Measurements from ENCODE around the gene GRID1.

GRID1 gene

GRCh38 chr10:86325158-86325557 is 41.4 kb downstream of the GRID1 start:
- peaks cover 19% of the 10 kb centered on the region for H3K27me3 Mint-ChIP-seq
- H3K4me1 Mint-ChIP-seq (ENCODE audit: low read depth), result no peaks in the 10 kb centered on the region
- intact Hi-C loops (cut with micrococcal nuclease), result no loop called here
- no peak overlapping the region for H3K27ac Mint-ChIP-seq
- no peak overlapping the region for H3K4me3 Mint-ChIP-seq
- H3K9me3 Mint-ChIP-seq, result no peaks in the 10 kb centered on the region
- H3K36me3 Mint-ChIP-seq (ENCODE audit: low read depth), result no peaks in the 10 kb centered on the region

GRCh38 chr10:86321568-86321967 is 45.0 kb downstream of the GRID1 start:
- no peaks in the 10 kb centered on the region for H3K4me1 Mint-ChIP-seq (ENCODE audit: low read depth)
- H3K36me3 Mint-ChIP-seq (ENCODE audit: low read depth), result no peaks in the 10 kb centered on the region
- intact Hi-C loops (cut with micrococcal nuclease), result no loop called here
- no peak overlapping the region for H3K27ac Mint-ChIP-seq
- H3K27me3 Mint-ChIP-seq, result peaks cover 17% of the 10 kb centered on the region
- no peak overlapping the region for H3K4me3 Mint-ChIP-seq
- no peaks in the 10 kb centered on the region for H3K9me3 Mint-ChIP-seq

GRCh38 chr10:86319676-86320075 is 46.9 kb downstream of the GRID1 start:
- H3K27ac Mint-ChIP-seq, result no peak overlapping the region
- no peak overlapping the region for H3K4me3 Mint-ChIP-seq

GRCh38 chr10:86317949-86318725 is 48.5 kb downstream of the GRID1 start:
- Mint-ChIP-seq H3K27ac (no peak overlapping the region), H3K27me3 (peaks cover 11% of the 10 kb centered on the region), H3K9me3 (no peaks in the 10 kb centered on the region), H3K4me3 (no peak overlapping the region), H3K36me3 (ENCODE audit: low read depth) (no peaks in the 10 kb centered on the region), H3K4me1 (ENCODE audit: low read depth) (no peaks in the 10 kb centered on the region)
- intact Hi-C loops (cut with micrococcal nuclease), result no loop called here

More at GRCh38 chr10:86319676-86320075, 46.9 kb downstream of the GRID1 start:
- H3K4me1 Mint-ChIP-seq (ENCODE audit: low read depth), result no peaks in the 10 kb centered on the region
- H3K36me3 Mint-ChIP-seq (ENCODE audit: low read depth), result no peaks in the 10 kb centered on the region
- H3K9me3 Mint-ChIP-seq, result no peaks in the 10 kb centered on the region
- intact Hi-C loops (cut with micrococcal nuclease), result no loop called here
- H3K27me3 Mint-ChIP-seq, result peaks cover 13% of the 10 kb centered on the region

GRCh38 chr10:86316990-86317389 is 49.6 kb downstream of the GRID1 start:
- no peaks in the 10 kb centered on the region for H3K9me3 Mint-ChIP-seq
- no peak overlapping the region for H3K27ac Mint-ChIP-seq
- no peaks in the 10 kb centered on the region for H3K36me3 Mint-ChIP-seq (ENCODE audit: low read depth)
- intact Hi-C loops (cut with micrococcal nuclease), result no loop called here
- H3K4me1 Mint-ChIP-seq (ENCODE audit: low read depth), result no peaks in the 10 kb centered on the region
- H3K4me3 Mint-ChIP-seq, result no peak overlapping the region
- peaks cover 14% of the 10 kb centered on the region for H3K27me3 Mint-ChIP-seq

- peaks cover 11% of the 10 kb centered on the region for H3K27me3 Mint-ChIP-seq
These were observed 50.2 kb downstream of the GRID1 start for GRCh38 chr10:86316274-86316835.

GRCh38 chr10:86315549-86315942 is 51.0 kb downstream of the GRID1 start:
- intact Hi-C loops (cut with micrococcal nuclease), result no loop called here
- Mint-ChIP-seq H3K4me1 (ENCODE audit: low read depth) (no peaks in the 10 kb centered on the region), H3K27me3 (peaks cover 11% of the 10 kb centered on the region), H3K36me3 (ENCODE audit: low read depth) (no peaks in the 10 kb centered on the region), H3K4me3 (no peak overlapping the region), H3K27ac (no peak overlapping the region), H3K9me3 (no peaks in the 10 kb centered on the region)

More at GRCh38 chr10:86316274-86316835, 50.2 kb downstream of the GRID1 start:
- no peak overlapping the region for H3K4me3 Mint-ChIP-seq
- no peaks in the 10 kb centered on the region for H3K9me3 Mint-ChIP-seq
- intact Hi-C loops (cut with micrococcal nuclease), result no loop called here
- H3K27ac Mint-ChIP-seq, result no peak overlapping the region
- H3K4me1 Mint-ChIP-seq (ENCODE audit: low read depth), result no peaks in the 10 kb centered on the region
- no peaks in the 10 kb centered on the region for H3K36me3 Mint-ChIP-seq (ENCODE audit: low read depth)

- no peaks in the 10 kb centered on the region for H3K36me3 Mint-ChIP-seq (ENCODE audit: low read depth)
- intact Hi-C loops (cut with micrococcal nuclease), result no loop called here
- no peaks in the 10 kb centered on the region for H3K4me1 Mint-ChIP-seq (ENCODE audit: low read depth)
- no peaks in the 10 kb centered on the region for H3K9me3 Mint-ChIP-seq
- H3K27ac Mint-ChIP-seq, result no peak overlapping the region
- no peak overlapping the region for H3K4me3 Mint-ChIP-seq
- peaks cover 11% of the 10 kb centered on the region for H3K27me3 Mint-ChIP-seq
These were observed 51.7 kb downstream of the GRID1 start for GRCh38 chr10:86314616-86315548.

GRCh38 chr10:86313621-86314041 is 53.0 kb downstream of the GRID1 start:
- H3K36me3 Mint-ChIP-seq (ENCODE audit: low read depth), result no peaks in the 10 kb centered on the region
- H3K9me3 Mint-ChIP-seq, result no peaks in the 10 kb centered on the region
- intact Hi-C loops (cut with micrococcal nuclease), result no loop called here
- H3K27me3 Mint-ChIP-seq, result peaks cover 13% of the 10 kb centered on the region
- no peak overlapping the region for H3K27ac Mint-ChIP-seq
- H3K4me1 Mint-ChIP-seq (ENCODE audit: low read depth), result no peaks in the 10 kb centered on the region
- H3K4me3 Mint-ChIP-seq, result no peak overlapping the region

- Mint-ChIP-seq H3K4me3 (no peak overlapping the region), H3K9me3 (no peaks in the 10 kb centered on the region), H3K36me3 (ENCODE audit: low read depth) (no peaks in the 10 kb centered on the region), H3K4me1 (ENCODE audit: low read depth) (no peaks in the 10 kb centered on the region), H3K27me3 (peaks cover 13% of the 10 kb centered on the region), H3K27ac (no peak overlapping the region)
- intact Hi-C loops (cut with micrococcal nuclease), result no loop called here
These were observed 53.8 kb downstream of the GRID1 start for GRCh38 chr10:86312701-86313270.

GRCh38 chr10:86311906-86312305 is 54.7 kb downstream of the GRID1 start:
- H3K27me3 Mint-ChIP-seq, result peaks cover 13% of the 10 kb centered on the region

GRCh38 chr10:86311190-86311589 is 55.4 kb downstream of the GRID1 start:
- H3K36me3 Mint-ChIP-seq (ENCODE audit: low read depth), result no peaks in the 10 kb centered on the region
- no peaks in the 10 kb centered on the region for H3K9me3 Mint-ChIP-seq
- peaks cover 13% of the 10 kb centered on the region for H3K27me3 Mint-ChIP-seq
- no peaks in the 10 kb centered on the region for H3K4me1 Mint-ChIP-seq (ENCODE audit: low read depth)
- intact Hi-C loops (cut with micrococcal nuclease), result no loop called here
- no peak overlapping the region for H3K4me3 Mint-ChIP-seq
- H3K27ac Mint-ChIP-seq, result no peak overlapping the region

More at GRCh38 chr10:86311906-86312305, 54.7 kb downstream of the GRID1 start:
- intact Hi-C loops (cut with micrococcal nuclease), result no loop called here
- H3K4me1 Mint-ChIP-seq (ENCODE audit: low read depth), result no peaks in the 10 kb centered on the region
- no peak overlapping the region for H3K4me3 Mint-ChIP-seq
- H3K36me3 Mint-ChIP-seq (ENCODE audit: low read depth), result no peaks in the 10 kb centered on the region
- H3K9me3 Mint-ChIP-seq, result no peaks in the 10 kb centered on the region
- no peak overlapping the region for H3K27ac Mint-ChIP-seq

GRCh38 chr10:86310702-86311101 is 55.9 kb downstream of the GRID1 start:
- no peak overlapping the region for H3K27ac Mint-ChIP-seq
- peaks cover 11% of the 10 kb centered on the region for H3K27me3 Mint-ChIP-seq
- H3K36me3 Mint-ChIP-seq (ENCODE audit: low read depth), result no peaks in the 10 kb centered on the region
- no peaks in the 10 kb centered on the region for H3K9me3 Mint-ChIP-seq
- intact Hi-C loops (cut with micrococcal nuclease), result no loop called here
- no peaks in the 10 kb centered on the region for H3K4me1 Mint-ChIP-seq (ENCODE audit: low read depth)
- no peak overlapping the region for H3K4me3 Mint-ChIP-seq

GRCh38 chr10:86310291-86310690 is 56.3 kb downstream of the GRID1 start:
- Mint-ChIP-seq H3K4me1 (ENCODE audit: low read depth) (no peaks in the 10 kb centered on the region), H3K27me3 (peaks cover 11% of the 10 kb centered on the region), H3K4me3 (no peak overlapping the region), H3K27ac (no peak overlapping the region), H3K9me3 (no peaks in the 10 kb centered on the region), H3K36me3 (ENCODE audit: low read depth) (no peaks in the 10 kb centered on the region)
- intact Hi-C loops (cut with micrococcal nuclease), result no loop called here

Data from dendritic cell treated with granulocyte-macrophage colony-stimulating factor and Interleukin-4, amounts not matched to agents 40 ng/mL and 50 ng/mL, for 4 days (primary cell).